ENCODE measurements around the gene TNXB. TPM values are rescaled to one million over a fixed set of nuclear protein-coding genes. Genes with fewer than 3 reads are reported as not detected.

The TNXB gene
- total RNA-seq, 2 experiments from 2014 or later: 0.43 to 1.2 TPM

DNA sequence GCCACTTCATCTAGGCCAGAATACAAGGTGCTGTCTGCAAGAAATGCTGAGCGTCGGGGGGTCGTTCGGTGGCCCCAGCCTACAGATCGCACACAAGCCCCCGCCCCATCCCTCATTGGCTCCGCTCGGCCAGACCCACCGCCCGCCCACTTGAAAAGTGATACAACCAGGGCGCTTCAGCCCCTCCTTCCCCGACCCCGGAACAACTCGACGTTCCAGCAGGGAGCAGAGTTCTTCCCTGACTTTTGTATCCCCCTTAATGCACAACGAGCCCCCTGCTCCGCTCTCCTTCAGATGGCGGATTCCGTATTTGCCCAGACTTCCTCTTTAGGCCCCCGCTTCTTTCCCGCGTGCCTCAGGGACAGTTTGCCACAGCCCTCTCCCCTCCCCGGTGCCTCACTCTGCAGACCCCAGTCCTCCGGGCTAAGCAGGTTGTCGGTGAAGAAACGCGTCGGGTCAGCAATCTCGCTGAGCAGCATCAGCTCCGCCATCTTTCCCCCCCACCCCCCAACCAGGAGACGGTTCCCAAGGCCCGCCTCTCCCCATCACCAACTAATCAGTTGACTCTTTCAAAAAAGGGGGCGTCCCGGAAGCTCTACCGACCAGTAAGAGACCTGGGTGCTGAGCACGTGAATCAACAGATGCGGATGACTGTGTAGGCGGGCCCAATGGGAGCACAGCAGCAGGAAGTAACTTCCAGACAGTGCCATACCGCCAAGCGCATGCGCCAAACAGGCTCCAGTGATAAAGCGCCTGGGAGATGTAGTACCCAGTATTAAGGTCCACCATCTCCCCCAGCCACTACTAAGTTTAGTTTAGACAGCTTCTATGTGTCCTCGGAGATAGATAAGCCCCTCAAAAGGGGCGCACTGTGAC, 18.8 kb upstream of the TNXB start, which contains the start of gene ATF6B:
ATF6B (minus strand) TSS at position 530 of the 876 bp plus-strand sequence; CDS start at position 491, 39 bp downstream.
- H3K9me3 Mint-ChIP-seq: no peaks in the 10 kb centered on the region
- no peaks in the 10 kb centered on the region for H3K27me3 Mint-ChIP-seq
- peak within 1 kb of the TSS; percentile 99 for H3K4me3 Mint-ChIP-seq
- H3K36me3 Mint-ChIP-seq: peaks cover 8% of the 10 kb centered on the region
- peak; percentile 96 for DNase-seq
- peaks cover 28% of the 10 kb centered on the region for H3K4me1 Mint-ChIP-seq
- peak within 1 kb of the TSS; percentile 96 for H3K27ac Mint-ChIP-seq

DNA sequence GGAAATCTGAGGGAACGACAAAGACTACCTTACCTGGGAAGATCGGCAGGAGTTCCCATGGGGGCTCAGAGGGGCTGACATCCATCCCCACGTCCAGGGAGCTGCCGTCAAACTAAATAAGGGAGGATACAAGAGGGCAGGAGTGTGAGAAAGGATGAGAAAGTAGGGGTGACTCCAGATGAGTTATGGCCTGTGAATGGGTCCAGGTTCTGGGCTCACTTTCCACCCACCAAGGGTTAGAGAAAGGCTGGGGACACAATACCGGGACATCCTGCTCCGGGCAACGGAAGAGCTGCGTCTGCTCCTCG, 18.2 kb upstream of the TNXB start:
- H3K36me3 Mint-ChIP-seq: peaks cover 8% of the 10 kb centered on the region

DNA sequence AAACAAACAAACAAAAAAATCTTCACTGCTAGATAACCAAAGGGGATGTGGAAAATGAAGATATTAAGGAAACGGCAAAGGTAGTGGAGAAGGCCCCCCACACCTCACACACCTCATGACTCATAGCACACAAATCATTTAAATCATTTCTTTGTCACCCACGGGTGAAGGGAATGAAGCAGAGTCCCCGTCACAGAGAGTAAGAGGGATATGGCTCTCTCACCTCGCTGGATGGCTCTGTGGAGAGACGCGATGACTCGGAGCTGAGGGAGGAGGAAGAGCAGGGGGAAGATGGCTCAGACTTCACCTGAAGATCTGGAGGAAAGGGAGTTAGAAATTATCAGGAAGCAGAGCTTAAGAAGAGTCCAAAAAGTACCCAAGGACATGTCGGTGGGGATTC, 17.7 kb upstream of the TNXB start:
- Mint-ChIP-seq H3K9me3 (no peaks in the 10 kb centered on the region), H3K27me3 (no peaks in the 10 kb centered on the region), H3K36me3 (peaks cover 8% of the 10 kb centered on the region), H3K27ac (peak overlapping the region; percentile 96), H3K4me1 (peaks cover 28% of the 10 kb centered on the region), H3K4me3 (peak overlapping the region; percentile 99)
- DNase-seq: no peak

More for the DNA sequence above, 18.2 kb upstream of the TNXB start:
- DNase-seq: no peak
- Mint-ChIP-seq H3K4me1 (peaks cover 28% of the 10 kb centered on the region), H3K4me3 (peak overlapping the region; percentile 99), H3K27me3 (no peaks in the 10 kb centered on the region), H3K9me3 (no peaks in the 10 kb centered on the region), H3K27ac (peak overlapping the region; percentile 96)

DNA sequence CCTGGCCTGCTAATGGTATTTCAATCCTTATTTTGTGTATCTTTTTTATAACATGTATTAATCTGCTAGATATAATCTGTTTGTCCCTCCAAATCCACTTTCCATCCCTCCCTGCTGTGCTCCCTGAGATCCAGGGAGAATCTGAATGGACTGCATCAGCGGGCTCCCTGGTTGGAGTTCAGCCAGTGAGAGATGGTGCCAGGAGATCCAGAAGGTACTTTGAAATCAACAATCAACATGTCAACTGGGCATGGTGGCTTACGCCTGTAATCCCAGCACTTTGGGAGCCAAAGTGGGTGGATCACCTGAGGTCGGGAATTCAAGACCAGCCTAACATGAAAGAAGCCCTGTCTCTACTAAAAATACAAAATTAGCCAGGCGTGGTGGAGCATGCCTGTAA, 14.5 kb upstream of the TNXB start:
- Mint-ChIP-seq H3K36me3 (peaks cover 13% of the 10 kb centered on the region), H3K4me1 (peaks cover 20% of the 10 kb centered on the region), H3K9me3 (no peaks in the 10 kb centered on the region), H3K27me3 (no peaks in the 10 kb centered on the region), H3K27ac (no peak overlapping the region), H3K4me3 (no peak overlapping the region)
- no peak for DNase-seq

DNA sequence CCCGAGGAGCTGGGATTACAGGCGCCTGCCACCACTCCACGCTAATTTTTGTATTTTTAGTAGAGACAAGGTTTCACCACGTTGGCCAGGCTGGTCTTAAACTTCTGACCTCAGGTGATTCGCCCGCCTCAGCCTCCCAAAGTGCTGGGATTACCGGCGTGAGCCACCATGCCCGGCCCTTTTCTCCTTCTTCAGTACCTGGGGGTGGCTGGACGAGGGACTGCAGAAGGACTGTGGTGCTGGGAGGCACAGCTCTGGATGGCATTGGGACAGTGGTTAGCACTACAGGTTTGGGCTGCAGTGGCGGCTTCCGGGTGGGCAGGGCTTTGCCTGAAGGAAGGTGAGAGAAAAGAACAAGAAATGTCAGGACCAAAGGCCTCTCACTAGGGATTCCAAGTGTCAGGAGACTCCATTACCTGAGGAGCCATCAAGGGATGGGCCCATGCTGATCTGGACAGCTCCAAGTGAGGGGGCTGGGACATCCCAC, 11.5 kb upstream of the TNXB start:
- Mint-ChIP-seq H3K36me3 (peaks cover 11% of the 10 kb centered on the region), H3K9me3 (no peaks in the 10 kb centered on the region), H3K27me3 (no peaks in the 10 kb centered on the region), H3K4me1 (peaks cover 3% of the 10 kb centered on the region), H3K27ac (no peak overlapping the region), H3K4me3 (no peak overlapping the region)
- no peak for DNase-seq

DNA sequence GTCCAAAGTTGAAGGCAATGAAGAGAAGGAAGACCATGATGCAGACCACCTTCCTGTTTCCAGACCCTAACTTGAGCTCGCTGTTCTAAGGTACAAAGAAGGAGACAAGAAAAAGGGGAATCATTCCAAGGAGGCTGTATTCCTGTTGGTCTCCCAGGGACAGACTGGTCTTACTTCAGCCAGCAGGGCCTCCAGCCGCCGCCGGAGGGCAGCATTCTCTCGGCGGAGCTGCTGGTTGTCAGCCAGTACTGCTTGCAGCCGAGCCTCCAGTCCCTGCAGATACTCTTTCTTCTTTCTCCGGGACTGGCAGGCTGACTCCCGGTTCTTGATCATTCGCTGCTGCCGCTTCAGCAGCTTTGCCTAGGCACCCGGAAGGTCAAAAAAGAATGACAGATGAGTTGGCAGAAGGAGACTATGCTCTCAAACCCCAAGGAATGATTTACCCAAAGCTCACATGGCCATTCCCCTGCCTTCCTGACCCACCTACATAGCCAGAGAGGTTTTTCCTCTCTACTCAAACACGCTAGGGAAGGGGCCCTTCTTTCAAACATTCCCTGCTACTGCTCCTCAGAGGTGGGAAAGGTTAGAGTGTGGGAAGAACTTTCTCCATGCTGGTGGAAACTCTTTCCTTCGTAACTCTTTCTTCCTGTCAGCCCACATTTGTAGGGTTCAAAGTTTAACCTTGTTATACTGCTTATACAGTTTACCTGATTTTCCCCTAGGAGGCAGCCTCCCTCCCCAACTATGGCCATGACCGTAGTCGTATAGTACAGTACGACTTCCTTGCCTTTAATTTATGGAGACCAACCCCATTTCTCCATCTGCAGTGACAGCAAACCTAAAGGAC, 9.9 kb upstream of the TNXB start:
- peaks cover 11% of the 10 kb centered on the region for H3K36me3 Mint-ChIP-seq
- no peak overlapping the region for H3K4me3 Mint-ChIP-seq
- H3K27me3 Mint-ChIP-seq: no peaks in the 10 kb centered on the region
- H3K9me3 Mint-ChIP-seq: no peaks in the 10 kb centered on the region
- H3K27ac Mint-ChIP-seq: no peak overlapping the region
- peaks cover 3% of the 10 kb centered on the region for H3K4me1 Mint-ChIP-seq
- peak; percentile 73 for DNase-seq

DNA sequence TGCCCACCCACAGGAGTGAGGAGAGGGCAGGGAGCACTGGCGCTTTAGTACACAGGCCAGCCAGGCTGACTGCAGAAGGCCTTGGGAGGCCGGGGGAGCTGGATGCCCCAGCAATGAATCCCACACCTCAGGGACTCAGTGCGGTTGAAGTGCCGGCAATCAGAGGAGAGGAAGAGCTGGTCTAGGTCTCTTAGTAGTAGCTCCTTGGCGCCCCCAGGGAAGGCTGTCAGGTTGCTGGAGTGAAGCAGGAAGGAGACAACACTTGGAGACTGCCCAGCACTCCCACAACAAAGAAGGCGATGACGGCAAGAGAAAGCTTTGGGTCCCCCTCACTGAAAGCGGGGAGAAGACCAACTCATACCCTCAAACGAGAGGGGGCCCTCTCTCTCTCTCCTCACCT, 8.3 kb upstream of the TNXB start:
- peaks cover 5% of the 10 kb centered on the region for H3K36me3 Mint-ChIP-seq
- H3K4me1 Mint-ChIP-seq: peaks cover 3% of the 10 kb centered on the region
- DNase-seq: no peak
- no peaks in the 10 kb centered on the region for H3K27me3 Mint-ChIP-seq
- no peak overlapping the region for H3K27ac Mint-ChIP-seq
- H3K9me3 Mint-ChIP-seq: no peaks in the 10 kb centered on the region
- no peak overlapping the region for H3K4me3 Mint-ChIP-seq

DNA sequence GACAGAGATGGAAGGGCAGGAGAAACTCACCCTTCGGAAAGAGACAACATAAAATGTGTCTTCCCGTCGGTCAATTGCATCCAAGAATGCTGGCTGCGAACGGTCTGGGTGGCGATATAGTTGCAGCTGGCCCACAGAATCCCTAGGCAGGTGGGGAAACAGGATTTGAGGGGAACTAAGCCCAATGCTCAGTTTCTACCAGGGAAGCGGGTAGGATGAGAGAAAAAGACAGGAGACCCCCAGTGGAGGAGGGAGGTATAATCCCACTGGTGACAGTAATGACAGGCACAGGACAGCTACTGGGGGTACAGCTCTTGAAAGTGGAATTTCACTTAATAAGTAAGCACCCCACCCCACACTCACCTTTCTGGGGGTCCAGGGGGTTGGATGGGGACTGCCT, 7.5 kb upstream of the TNXB start:
- DNase-seq: no peak
- Mint-ChIP-seq H3K4me3 (no peak overlapping the region), H3K36me3 (peaks cover 5% of the 10 kb centered on the region), H3K27ac (no peak overlapping the region), H3K9me3 (no peaks in the 10 kb centered on the region), H3K27me3 (no peaks in the 10 kb centered on the region), H3K4me1 (peaks cover 3% of the 10 kb centered on the region)

DNA sequence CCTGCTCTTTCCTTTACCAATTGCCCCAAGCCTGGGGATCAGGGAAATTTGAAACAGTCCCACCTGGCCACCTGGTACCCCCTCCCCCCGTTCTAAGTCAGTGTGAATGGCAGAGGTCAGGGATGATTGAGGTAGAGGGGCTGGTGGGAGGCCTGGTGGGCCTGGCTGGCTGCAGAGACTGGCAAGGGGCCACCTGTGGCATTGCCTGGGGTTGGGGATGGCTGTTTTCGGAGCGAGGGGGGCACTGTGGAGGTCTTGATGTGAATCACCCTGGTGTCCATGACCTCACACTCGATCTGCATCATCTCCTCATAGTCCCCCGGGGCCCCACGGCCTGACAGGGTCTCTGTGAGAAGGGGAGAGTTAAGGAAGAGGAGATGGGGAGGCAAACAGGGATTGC, 6.5 kb upstream of the TNXB start:
- Mint-ChIP-seq H3K36me3 (peaks cover 2% of the 10 kb centered on the region), H3K4me3 (no peak overlapping the region), H3K4me1 (peaks cover 3% of the 10 kb centered on the region), H3K27ac (no peak overlapping the region), H3K9me3 (no peaks in the 10 kb centered on the region), H3K27me3 (no peaks in the 10 kb centered on the region)
- DNase-seq: no peak

DNA sequence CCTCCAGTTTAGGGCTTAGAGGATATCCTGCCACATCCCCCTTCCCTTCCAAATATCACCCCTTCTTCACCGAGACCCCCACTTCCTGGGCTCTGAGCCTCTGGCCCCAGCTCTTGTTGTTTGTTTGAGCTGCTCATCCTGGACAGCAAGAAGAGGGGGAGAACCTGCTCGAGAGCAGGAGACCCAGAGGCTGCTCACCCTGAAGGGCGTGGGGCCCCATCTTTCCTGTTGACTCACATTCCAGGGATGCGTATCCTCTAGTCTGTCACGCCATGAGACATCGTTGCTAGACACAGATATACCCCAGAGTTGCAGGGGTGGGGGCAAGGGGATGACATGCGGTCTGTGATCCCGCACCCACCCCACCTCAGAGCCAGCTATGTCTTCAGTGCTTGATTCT, 5.7 kb upstream of the TNXB start:
- Mint-ChIP-seq H3K36me3 (no peaks in the 10 kb centered on the region), H3K4me1 (peaks cover 3% of the 10 kb centered on the region), H3K27ac (peak overlapping the region; percentile 50), H3K9me3 (no peaks in the 10 kb centered on the region), H3K4me3 (no peak overlapping the region), H3K27me3 (no peaks in the 10 kb centered on the region)
- DNase-seq: no peak

DNA sequence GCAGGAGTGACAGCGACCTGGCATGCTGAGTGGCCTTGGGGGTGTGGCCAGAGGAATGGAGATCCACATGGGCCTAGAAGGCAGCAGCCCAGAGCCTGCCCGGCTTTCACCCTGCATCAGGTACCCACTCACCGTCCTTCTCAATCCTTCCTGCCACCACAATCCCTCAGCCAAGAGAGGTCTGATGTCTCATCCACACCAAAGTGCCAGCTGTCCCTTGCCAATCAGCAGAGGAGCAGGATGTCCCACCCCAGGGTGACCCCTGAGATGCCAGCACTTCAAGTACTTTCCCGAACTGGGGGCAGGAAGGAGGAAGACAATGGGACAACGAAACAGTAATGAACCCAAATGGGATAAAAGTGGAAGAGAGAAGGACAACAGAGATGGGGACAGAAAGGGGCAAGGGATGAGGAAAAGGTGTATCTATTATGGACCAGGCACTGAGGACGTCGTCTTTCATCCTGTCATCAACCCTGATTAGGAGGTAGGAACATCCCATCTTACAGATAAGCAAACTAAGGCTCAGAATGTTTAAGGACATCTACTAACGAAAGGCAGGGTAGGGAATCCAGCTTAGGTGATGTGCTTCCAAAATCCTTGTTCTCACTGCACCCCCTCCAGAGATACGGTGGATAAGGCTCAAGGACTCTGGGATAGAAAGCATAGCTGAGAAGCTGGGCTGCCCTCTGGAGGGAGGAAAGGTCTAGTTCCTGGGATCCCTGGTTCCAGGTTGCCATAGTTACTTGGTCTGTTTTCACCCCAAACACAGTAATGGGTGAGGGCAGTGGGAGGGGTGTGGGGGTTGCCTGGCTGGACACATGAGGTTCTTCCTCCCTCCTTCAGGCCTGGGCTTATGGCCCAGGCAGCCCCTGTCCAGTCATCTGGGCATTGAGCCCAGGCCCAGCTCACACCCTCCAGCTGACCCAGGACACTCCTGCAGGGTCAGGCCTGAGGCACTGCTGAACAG, 4.5 kb upstream of the TNXB start:
- Mint-ChIP-seq H3K36me3 (no peaks in the 10 kb centered on the region), H3K27ac (peak overlapping the region; percentile 16), H3K9me3 (no peaks in the 10 kb centered on the region), H3K27me3 (peaks cover 5% of the 10 kb centered on the region), H3K4me1 (peaks cover 7% of the 10 kb centered on the region), H3K4me3 (no peak overlapping the region)
- no peak for DNase-seq

DNA sequence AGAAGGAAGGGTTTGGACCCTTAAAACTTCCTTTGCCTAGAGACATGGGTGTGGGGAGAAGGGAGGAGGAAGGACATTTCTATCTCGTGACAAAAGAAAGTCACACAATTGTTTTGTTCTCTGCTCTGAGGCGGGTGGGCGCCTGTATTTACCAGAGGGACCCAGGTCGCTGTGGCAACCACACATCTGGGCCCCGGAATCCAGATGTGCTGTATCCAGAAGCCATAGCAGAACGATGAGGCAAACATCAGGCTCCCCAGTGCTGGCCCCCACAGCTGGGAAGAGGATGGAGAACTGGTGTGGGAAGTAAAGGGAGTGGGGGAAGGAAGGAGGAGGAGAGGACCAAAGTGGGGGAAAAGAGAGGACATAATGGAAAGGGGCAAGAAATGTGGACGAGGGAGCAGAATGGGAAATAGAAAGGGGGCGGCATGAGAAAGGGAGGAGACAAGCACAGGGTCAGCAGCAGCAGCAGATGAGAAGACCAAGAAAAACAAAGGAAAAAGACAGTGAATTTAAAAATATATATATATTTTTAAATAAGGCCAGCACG, 3.4 kb upstream of the TNXB start:
- DNase-seq: no peak
- Mint-ChIP-seq H3K9me3 (no peaks in the 10 kb centered on the region), H3K4me3 (no peak overlapping the region), H3K27me3 (peaks cover 9% of the 10 kb centered on the region), H3K36me3 (no peaks in the 10 kb centered on the region), H3K4me1 (peaks cover 19% of the 10 kb centered on the region), H3K27ac (no peak overlapping the region)

DNA sequence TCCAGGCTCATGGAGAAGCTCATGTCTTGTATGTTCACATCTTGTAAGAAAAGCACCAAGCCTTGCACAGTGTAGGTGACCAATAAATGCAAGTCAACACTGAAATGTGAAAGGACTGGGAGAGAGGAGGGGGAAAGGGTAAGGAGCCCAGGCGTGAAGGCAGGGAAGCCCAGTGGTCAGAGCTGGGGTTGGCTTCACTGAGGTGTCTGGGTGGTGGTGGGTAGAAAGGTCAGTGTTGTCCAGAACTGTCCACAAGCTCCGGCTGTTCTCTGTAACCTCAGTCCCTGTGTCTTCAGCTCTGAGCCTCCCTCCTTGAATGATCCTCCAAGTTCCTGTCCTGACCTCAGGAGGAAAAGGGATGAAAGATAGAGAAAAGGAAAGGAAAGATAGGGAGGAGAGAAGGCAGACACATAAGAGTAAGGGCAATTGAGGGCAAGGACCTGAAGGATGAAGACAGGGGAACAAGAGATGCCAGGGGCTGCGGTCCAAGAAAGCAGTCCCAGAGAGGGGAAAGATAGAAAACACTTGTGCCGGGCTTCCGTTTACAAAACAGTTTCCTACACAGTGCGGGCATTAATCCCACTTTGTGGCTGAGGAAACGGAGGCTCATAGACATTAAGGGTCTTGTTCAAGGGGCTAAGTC, 2.4 kb upstream of the TNXB start:
- no peak for DNase-seq
- Mint-ChIP-seq H3K27ac (no peak overlapping the region), H3K36me3 (no peaks in the 10 kb centered on the region), H3K4me1 (peaks cover 21% of the 10 kb centered on the region), H3K9me3 (no peaks in the 10 kb centered on the region), H3K27me3 (peaks cover 9% of the 10 kb centered on the region), H3K4me3 (no peak overlapping the region)

DNA sequence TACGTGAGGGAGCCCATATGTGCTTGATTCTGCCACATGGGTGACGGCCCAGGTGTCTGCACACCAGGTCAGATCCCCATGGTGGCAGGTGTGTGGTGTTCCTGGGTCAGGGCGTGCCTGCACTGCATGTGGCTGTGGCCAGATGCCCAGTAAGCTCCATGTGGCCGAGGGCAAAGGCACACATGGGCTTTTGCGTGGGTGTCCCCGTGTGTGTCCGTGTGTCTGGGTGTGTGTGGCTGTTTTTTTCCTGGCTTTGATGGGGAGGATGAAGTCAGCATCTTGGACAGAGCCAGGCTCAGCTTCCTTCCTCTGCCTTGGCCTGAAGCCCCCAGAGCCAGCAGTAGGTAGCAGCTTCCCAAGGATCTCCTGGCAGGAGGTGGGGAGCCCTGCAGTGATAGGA, 1.5 kb upstream of the TNXB start:
- no peak overlapping the region for H3K27ac Mint-ChIP-seq
- no peak for DNase-seq
- H3K4me3 Mint-ChIP-seq: no peak overlapping the region
- H3K9me3 Mint-ChIP-seq: no peaks in the 10 kb centered on the region
- H3K27me3 Mint-ChIP-seq: peaks cover 9% of the 10 kb centered on the region
- no peaks in the 10 kb centered on the region for H3K36me3 Mint-ChIP-seq
- H3K4me1 Mint-ChIP-seq: peaks cover 21% of the 10 kb centered on the region

Data from activated naive CD8-positive, alpha-beta T cell treated with anti-CD3 and anti-CD28 coated beads for 36 hours (primary cell).